22Rv1 (cell line): ENCODE results near the gene WDFY4.

Experiments
- CTCF ChIP-seq: fragments of 450-650 bp; IDR thresholded peaks from 2 replicates; pipeline ENCODE4 v1.5.1; 2017; ENCODE audit warnings: mild to moderate bottlenecking
- ZFX ChIP-seq: fragments of 450-650 bp; IDR thresholded peaks from 2 replicates; pipeline ENCODE4 v1.6.1; 2017; ENCODE audit warnings: antibody characterized with exemption, borderline replicate concordance

GRCh38 chr10:48968036-48968435 is 283.4 kb downstream of the WDFY4 start:
- TF ChIP-seq CTCF (no peak), ZFX (no peak)
